B cell (primary cell): ENCODE data around the gene VEGFB.
"Not testable (repeated sequence)": the region's sequence is repeated elsewhere in the genome, so short reads cannot be mapped to it uniquely, and the experiment has no call there.

ENCODE experiments used
- CTCF ChIP-seq: fragments of 200-600 bp; IDR thresholded peaks from one replicate; pipeline ENCODE4 v1.8.0; 2022; ENCODE audit warnings: antibody characterized with exemption, mild to moderate bottlenecking
- EZH2 ChIP-seq: IDR thresholded peaks from 2 replicates; pipeline ENCODE4 v1.6.1; 2012; ENCODE audit warnings: borderline replicate concordance, low read depth, mild to moderate bottlenecking, moderate library complexity, low read length; ENCODE audit not compliant: insufficient read depth, poor library complexity, severe bottlenecking

GRCh38 chr11:64246621-64246870 is 12.2 kb downstream of the VEGFB start:
- not testable (repeated sequence) for TF ChIP-seq CTCF, EZH2
